Measurements from ENCODE around the gene TAOK3. TPM values are rescaled to one million over a fixed set of nuclear protein-coding genes. Genes with fewer than 3 reads are reported as not detected.
A peak's percentile ranks its signal among the peaks of the same experiment; 100 is the strongest.

Gene TAOK3
- total and polyA plus RNA-seq, 2 of the 8 experiments (the other 6 are each of a cell fraction or from before 2014, with no cell fraction given): 5.2 to 9.3 TPM

- peak; percentile 42 for FAIRE-seq
- POLR2A ChIA-PET (ENCODE audit: partially characterized antibody): no interaction called here
Measured at GRCh38 chr12:118187751-118188435, 184.8 kb downstream of the TAOK3 start.

More at GRCh38 chr12:118187751-118188435, 184.8 kb downstream of the TAOK3 start:
- H3K18ac ChIP-seq (ENCODE audit: extremely low read depth, low read length): no peak overlapping the region
- WGBS, 2 experiments (ENCODE audit: extremely low coverage in 1 of 2, insufficient coverage in 1 of 2, insufficient read length in 1 of 2, insufficient replicate concordance in 2 of 2, low coverage in 1 of 2, low lambda C conversion rate in 2 of 2, missing lambda C conversion rate in 1 of 2): 88% methylated on average over 6 of the region's 6 CpGs; no CpG with 5 or more reads in 1 of the 2 experiments
- no peaks in the 10 kb centered on the region for H3K79me2 ChIP-seq (ENCODE audit: control insufficient read depth in 1 of 2, insufficient read depth in 2 of 2, low read length in 2 of 2)
- H4K5ac ChIP-seq (ENCODE audit: insufficient read length, low read depth, low read length): no peak overlapping the region
- no peak overlapping the region for H3K4ac ChIP-seq (replicated peaks; ENCODE audit: insufficient read length, low read depth, low read length)
- H3K56ac ChIP-seq (replicated peaks; ENCODE audit: insufficient read length, low read depth, low read length): no peak overlapping the region
- no peak overlapping the region for H2BK120ac ChIP-seq (replicated peaks; ENCODE audit: low read depth, low read length)
- no peak overlapping the region for H2BK12ac ChIP-seq (ENCODE audit: low read depth, low read length)
- H3K9ac ChIP-seq (replicated peaks in 1 of 4; ENCODE audit: extremely low read depth in 1 of 4, low read depth in 3 of 4, low read length in 3 of 4): no peak overlapping the region
- no peak overlapping the region for H4K8ac ChIP-seq (ENCODE audit: extremely low read depth, insufficient read depth, low read length)
- H3K36me3 ChIP-seq (ENCODE audit: control insufficient read depth in 2 of 4, insufficient read depth in 4 of 4, low read length in 3 of 4): no peaks in the 10 kb centered on the region
- no peaks in the 10 kb centered on the region for H3K27me3 ChIP-seq (replicated peaks in 1 of 4; ENCODE audit: control insufficient read depth in 3 of 4, extremely low read depth in 1 of 4, insufficient read depth in 3 of 4, low read length in 3 of 4)
- H3K4me2 ChIP-seq (ENCODE audit: insufficient read depth in 1 of 2, low read depth in 2 of 2, low read length in 2 of 2): no peak overlapping the region
- H4K91ac ChIP-seq (replicated peaks; ENCODE audit: insufficient read length, low read length): no peak overlapping the region
- H3K4me1 ChIP-seq (replicated peaks in 1 of 4; ENCODE audit: control insufficient read depth in 3 of 4, insufficient read depth in 4 of 4, low read length in 3 of 4): peaks cover 0 to 4% (median 3%) of the 10 kb centered on the region in 4 experiments; a peak in 5 of 7 replicates
- H2AK5ac ChIP-seq (ENCODE audit: low read depth, low read length): no peak overlapping the region
- DNase-seq (ENCODE audit: low read depth in 1 of 2, low spot score in 2 of 2): no peak
- no peaks in the 10 kb centered on the region; the same call in 1 of the 2 replicates for H3K23me2 ChIP-seq (ENCODE audit: low read depth, low read length)
- H3K14ac ChIP-seq (ENCODE audit: insufficient read length): no peak overlapping the region
- no peaks in the 10 kb centered on the region for H4K20me1 ChIP-seq (replicated peaks in 1 of 2; ENCODE audit: control insufficient read depth in 1 of 2, insufficient read depth in 2 of 2, low read length in 2 of 2)
- no peaks in the 10 kb centered on the region for H3K9me3 ChIP-seq (ENCODE audit: insufficient read depth in 2 of 2, low read depth in 1 of 2, low read length in 1 of 2)
- TF ChIP-seq NRF1 (IDR thresholded peaks at IDR 0.05; ENCODE audit: low read depth, low read length) (no peak), BRCA1 (IDR thresholded peaks at IDR 0.05; ENCODE audit: low read depth, low read length) (no peak), SP4 (IDR thresholded peaks at IDR 0.05; ENCODE audit: low read length) (no peak), JUN (IDR thresholded peaks at IDR 0.05; ENCODE audit: low read depth, low read length) (no peak), SIN3A (conservative IDR thresholded peaks at IDR 0.05 in 1 of 2, IDR thresholded peaks at IDR 0.05 in 1 of 2; ENCODE audit: low read depth in 1 of 2, low read length in 2 of 2) (no peak), GTF2F1 (IDR thresholded peaks at IDR 0.05; ENCODE audit: borderline replicate concordance, low read depth, low read length) (no peak), MAFK (IDR thresholded peaks at IDR 0.05; ENCODE audit: low read depth, low read length) (no peak), TEAD4 (IDR thresholded peaks at IDR 0.05; ENCODE audit: low read depth, low read length) (no peak), TBP (IDR thresholded peaks at IDR 0.05; ENCODE audit: low read depth, low read length) (no peak), BCL11A (IDR thresholded peaks at IDR 0.05; ENCODE audit: low read depth in 2 of 2, low read length in 2 of 2) (no peak), EGR1 (IDR thresholded peaks at IDR 0.05; ENCODE audit: borderline replicate concordance, low read depth, low read length) (no peak), CHD2 (IDR thresholded peaks at IDR 0.05; ENCODE audit: low read length) (no peak), KDM4A (IDR thresholded peaks at IDR 0.05; ENCODE audit: low read depth, low read length, severe bottlenecking) (no peak), RFX5 (IDR thresholded peaks at IDR 0.05; ENCODE audit: borderline replicate concordance, low read depth, low read length) (no peak)
- no peak overlapping the region for H2BK15ac ChIP-seq (ENCODE audit: low read length)
- CTCF ChIA-PET (ENCODE audit: partially characterized antibody): interaction anchor here (0.8 to 1.2 kb wide), 2 partner anchors 188 to 206 kb away, joined by 3 to 10 read pairs; partner anchors contain the start of gene SUDS3
- H2BK20ac ChIP-seq (ENCODE audit: low read length): no peak overlapping the region
- no peak overlapping the region for H2AFZ ChIP-seq (ENCODE audit: low read length)
- no peak overlapping the region for H3K27ac ChIP-seq (ENCODE audit: low read depth, low read length)
- H3K23ac ChIP-seq (ENCODE audit: insufficient read length): no peak overlapping the region
- no peak overlapping the region for H3K4me3 ChIP-seq (ENCODE audit: extremely low read depth in 1 of 4, insufficient read depth in 2 of 4, low read depth in 3 of 4, low read length in 4 of 4)
- no peaks in the 10 kb centered on the region for H3K79me1 ChIP-seq (ENCODE audit: low read depth, low read length)
- no peak overlapping the region for H2BK5ac ChIP-seq (ENCODE audit: low read depth, low read length)
